ENCODE data around the gene PCNT.

- TF ChIP-seq POLR2A (IDR thresholded peaks at IDR 0.05), result no peak
- TF ChIP-seq, protein P1, sequence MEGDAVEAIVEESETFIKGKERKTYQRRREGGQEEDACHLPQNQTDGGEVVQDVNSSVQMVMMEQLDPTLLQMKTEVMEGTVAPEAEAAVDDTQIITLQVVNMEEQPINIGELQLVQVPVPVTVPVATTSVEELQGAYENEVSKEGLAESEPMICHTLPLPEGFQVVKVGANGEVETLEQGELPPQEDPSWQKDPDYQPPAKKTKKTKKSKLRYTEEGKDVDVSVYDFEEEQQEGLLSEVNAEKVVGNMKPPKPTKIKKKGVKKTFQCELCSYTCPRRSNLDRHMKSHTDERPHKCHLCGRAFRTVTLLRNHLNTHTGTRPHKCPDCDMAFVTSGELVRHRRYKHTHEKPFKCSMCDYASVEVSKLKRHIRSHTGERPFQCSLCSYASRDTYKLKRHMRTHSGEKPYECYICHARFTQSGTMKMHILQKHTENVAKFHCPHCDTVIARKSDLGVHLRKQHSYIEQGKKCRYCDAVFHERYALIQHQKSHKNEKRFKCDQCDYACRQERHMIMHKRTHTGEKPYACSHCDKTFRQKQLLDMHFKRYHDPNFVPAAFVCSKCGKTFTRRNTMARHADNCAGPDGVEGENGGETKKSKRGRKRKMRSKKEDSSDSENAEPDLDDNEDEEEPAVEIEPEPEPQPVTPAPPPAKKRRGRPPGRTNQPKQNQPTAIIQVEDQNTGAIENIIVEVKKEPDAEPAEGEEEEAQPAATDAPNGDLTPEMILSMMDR (IDR thresholded peaks at IDR 0.05 in 8 of 11, conservative IDR thresholded peaks at IDR 0.05 in 3 of 11), result no peak
- TF ChIP-seq POLR2AphosphoS5 (IDR thresholded peaks at IDR 0.05), result no peak
These were observed 32.4 kb upstream of the PCNT start for GRCh38 chr21:46291561-46291960.

All from spleen (tissue), 7 donors.